ENCODE measurements around the gene ZGLP1.

The ZGLP1 gene

DNA sequence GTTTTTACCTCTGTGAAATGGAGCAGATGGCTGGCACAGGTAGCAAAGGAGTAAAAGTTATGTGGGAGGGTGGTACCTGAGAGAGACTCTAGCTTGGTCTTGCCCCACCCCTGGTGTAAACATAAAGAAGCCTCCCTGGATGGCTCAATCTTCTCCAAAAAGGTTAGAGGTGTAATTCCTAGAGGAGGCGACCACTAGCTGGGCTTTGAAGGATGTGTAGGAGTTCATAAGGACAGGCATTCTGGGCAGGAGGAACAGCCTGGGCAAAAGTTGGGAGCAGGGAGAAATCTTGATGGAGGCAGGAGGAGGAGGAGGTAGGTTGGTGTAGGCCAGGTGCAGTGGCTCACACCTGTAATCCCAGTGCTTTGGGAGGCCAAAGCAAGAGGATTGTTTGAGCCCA, 30.7 kb downstream of the ZGLP1 start:
- no peak overlapping the region for H3K4me3 ChIP-seq (ENCODE audit: low read length, poor library complexity, severe bottlenecking)
- no peaks in the 10 kb centered on the region for H3K9me2 ChIP-seq (replicated peaks; ENCODE audit: low read depth, low read length)
- peaks cover 9% of the 10 kb centered on the region for H3K4me1 ChIP-seq (ENCODE audit: insufficient read depth, low read length, poor library complexity, severe bottlenecking)
- H3K9me3 ChIP-seq (ENCODE audit: insufficient read depth, low read depth, low read length): no peaks in the 10 kb centered on the region
- H3K9ac ChIP-seq (ENCODE audit: low read depth, low read length, poor library complexity, severe bottlenecking): no peak overlapping the region
- no peaks in the 10 kb centered on the region for H3K27me3 ChIP-seq (ENCODE audit: insufficient read depth, low read length, poor library complexity, severe bottlenecking)
- peaks cover 3% of the 10 kb centered on the region for H4K20me1 ChIP-seq (ENCODE audit: insufficient read depth, low read length, poor library complexity, severe bottlenecking)
- H3K4me2 ChIP-seq (ENCODE audit: low read depth, low read length, poor library complexity, severe bottlenecking): no peak overlapping the region
- H2AFZ ChIP-seq (ENCODE audit: low read length): no peak overlapping the region
- no peaks in the 10 kb centered on the region for H3F3A ChIP-seq (ENCODE audit: low read depth)
- no peaks in the 10 kb centered on the region for H3K36me3 ChIP-seq (ENCODE audit: insufficient read depth, low read length)
- H3K79me2 ChIP-seq (ENCODE audit: insufficient read depth, low read length): no peaks in the 10 kb centered on the region
- no peak for TF ChIP-seq EZH2phosphoT487 (IDR thresholded peaks at IDR 0.05; ENCODE audit: borderline replicate concordance)
- TF ChIP-seq, protein P1, sequence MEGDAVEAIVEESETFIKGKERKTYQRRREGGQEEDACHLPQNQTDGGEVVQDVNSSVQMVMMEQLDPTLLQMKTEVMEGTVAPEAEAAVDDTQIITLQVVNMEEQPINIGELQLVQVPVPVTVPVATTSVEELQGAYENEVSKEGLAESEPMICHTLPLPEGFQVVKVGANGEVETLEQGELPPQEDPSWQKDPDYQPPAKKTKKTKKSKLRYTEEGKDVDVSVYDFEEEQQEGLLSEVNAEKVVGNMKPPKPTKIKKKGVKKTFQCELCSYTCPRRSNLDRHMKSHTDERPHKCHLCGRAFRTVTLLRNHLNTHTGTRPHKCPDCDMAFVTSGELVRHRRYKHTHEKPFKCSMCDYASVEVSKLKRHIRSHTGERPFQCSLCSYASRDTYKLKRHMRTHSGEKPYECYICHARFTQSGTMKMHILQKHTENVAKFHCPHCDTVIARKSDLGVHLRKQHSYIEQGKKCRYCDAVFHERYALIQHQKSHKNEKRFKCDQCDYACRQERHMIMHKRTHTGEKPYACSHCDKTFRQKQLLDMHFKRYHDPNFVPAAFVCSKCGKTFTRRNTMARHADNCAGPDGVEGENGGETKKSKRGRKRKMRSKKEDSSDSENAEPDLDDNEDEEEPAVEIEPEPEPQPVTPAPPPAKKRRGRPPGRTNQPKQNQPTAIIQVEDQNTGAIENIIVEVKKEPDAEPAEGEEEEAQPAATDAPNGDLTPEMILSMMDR (conservative IDR thresholded peaks at IDR 0.05; ENCODE audit: low read length): no peak

DNA sequence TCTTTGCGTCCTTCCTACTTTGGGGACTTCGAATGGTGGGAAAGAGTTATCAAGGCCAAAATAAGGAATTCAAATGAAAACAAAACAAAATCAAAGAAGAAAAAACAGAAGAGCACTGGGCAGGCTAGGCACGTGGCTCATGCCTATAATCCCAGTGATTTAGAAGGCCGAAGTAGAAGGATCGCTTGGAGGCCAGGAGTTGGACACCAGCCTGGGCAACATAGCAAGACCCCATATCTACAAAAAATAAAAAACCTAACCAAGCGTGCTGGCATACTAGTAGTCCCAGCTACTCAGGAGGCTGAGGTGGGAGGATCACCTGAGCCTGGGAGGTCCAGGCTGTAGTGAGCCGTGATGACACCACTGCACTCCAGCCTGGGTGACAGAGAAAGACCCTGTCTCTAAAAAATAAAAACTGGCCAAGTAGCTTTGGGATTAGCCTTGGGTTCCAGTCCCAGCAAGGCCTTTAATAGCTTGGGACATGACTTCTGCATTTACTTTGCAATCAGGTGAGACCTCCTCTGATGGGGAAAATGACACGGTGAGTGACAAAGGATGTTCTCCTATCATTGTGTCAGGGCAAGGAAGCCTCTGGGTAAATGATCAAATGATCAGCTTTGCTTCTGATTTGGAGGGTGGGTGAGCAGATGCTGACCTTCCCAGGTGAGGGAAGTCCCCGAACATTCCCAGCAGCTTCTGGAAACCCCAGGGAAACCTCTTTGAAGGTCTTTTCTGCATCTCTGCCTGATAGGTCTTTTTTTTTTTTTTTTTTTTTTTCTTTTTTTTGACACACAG, 31.6 kb downstream of the ZGLP1 start:
- Histone ChIP-seq H3F3A (ENCODE audit: low read depth) (no peaks in the 10 kb centered on the region), H4K20me1 (ENCODE audit: insufficient read depth, low read length, poor library complexity, severe bottlenecking) (peaks cover 3% of the 10 kb centered on the region), H2AFZ (ENCODE audit: low read length) (no peak overlapping the region), H3K9ac (ENCODE audit: low read depth, low read length, poor library complexity, severe bottlenecking) (no peak overlapping the region), H3K4me2 (ENCODE audit: low read depth, low read length, poor library complexity, severe bottlenecking) (no peak overlapping the region), H3K4me1 (ENCODE audit: insufficient read depth, low read length, poor library complexity, severe bottlenecking) (peaks cover 9% of the 10 kb centered on the region), H3K9me3 (ENCODE audit: insufficient read depth, low read depth, low read length) (no peaks in the 10 kb centered on the region), H3K9me2 (replicated peaks; ENCODE audit: low read depth, low read length) (no peaks in the 10 kb centered on the region), H3K4me3 (ENCODE audit: low read length, poor library complexity, severe bottlenecking) (no peak overlapping the region), H3K27me3 (ENCODE audit: insufficient read depth, low read length, poor library complexity, severe bottlenecking) (no peaks in the 10 kb centered on the region), H3K79me2 (ENCODE audit: insufficient read depth, low read length) (no peaks in the 10 kb centered on the region), H3K36me3 (ENCODE audit: insufficient read depth, low read length) (no peaks in the 10 kb centered on the region)
- TF ChIP-seq, protein P1 (conservative IDR thresholded peaks at IDR 0.05; ENCODE audit: low read length): no peak
- TF ChIP-seq EZH2phosphoT487 (IDR thresholded peaks at IDR 0.05; ENCODE audit: borderline replicate concordance): no peak

DNA sequence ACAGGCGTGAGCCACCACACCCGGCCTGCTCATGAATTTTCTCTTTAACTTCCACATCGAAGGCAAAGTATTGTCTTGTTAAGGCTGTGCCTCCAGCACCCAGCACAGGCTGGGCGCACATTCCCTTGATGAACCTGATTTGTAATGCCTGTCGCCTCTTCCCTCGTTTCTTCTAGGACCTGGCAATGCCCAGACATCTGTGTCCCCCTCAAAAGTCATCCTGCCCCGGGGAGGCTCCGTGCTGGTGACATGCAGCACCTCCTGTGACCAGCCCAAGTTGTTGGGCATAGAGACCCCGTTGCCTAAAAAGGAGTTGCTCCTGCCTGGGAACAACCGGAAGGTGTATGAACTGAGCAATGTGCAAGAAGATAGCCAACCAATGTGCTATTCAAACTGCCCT, 35.0 kb downstream of the ZGLP1 start:
- Histone ChIP-seq H3K9me2 (replicated peaks; ENCODE audit: low read depth, low read length) (no peaks in the 10 kb centered on the region), H3F3A (ENCODE audit: low read depth) (no peaks in the 10 kb centered on the region), H3K4me1 (ENCODE audit: insufficient read depth, low read length, poor library complexity, severe bottlenecking) (peaks cover 23% of the 10 kb centered on the region), H4K20me1 (ENCODE audit: insufficient read depth, low read length, poor library complexity, severe bottlenecking) (no peaks in the 10 kb centered on the region), H3K9me3 (ENCODE audit: insufficient read depth, low read depth, low read length) (no peaks in the 10 kb centered on the region), H3K4me2 (ENCODE audit: low read depth, low read length, poor library complexity, severe bottlenecking) (no peak overlapping the region), H3K9ac (ENCODE audit: low read depth, low read length, poor library complexity, severe bottlenecking) (no peak overlapping the region), H3K79me2 (ENCODE audit: insufficient read depth, low read length) (peaks cover 9% of the 10 kb centered on the region; the same call in 1 of the 2 replicates), H3K36me3 (ENCODE audit: insufficient read depth, low read length) (no peaks in the 10 kb centered on the region), H2AFZ (ENCODE audit: low read length) (no peak overlapping the region), H3K4me3 (ENCODE audit: low read length, poor library complexity, severe bottlenecking) (no peak overlapping the region), H3K27me3 (ENCODE audit: insufficient read depth, low read length, poor library complexity, severe bottlenecking) (no peaks in the 10 kb centered on the region)
- TF ChIP-seq, protein P1 (conservative IDR thresholded peaks at IDR 0.05; ENCODE audit: low read length): no peak
- no peak for TF ChIP-seq EZH2phosphoT487 (IDR thresholded peaks at IDR 0.05; ENCODE audit: borderline replicate concordance)

All from Loucy (cell line).